ENCODE measurements around the gene LIPE.

Gene LIPE

DNA sequence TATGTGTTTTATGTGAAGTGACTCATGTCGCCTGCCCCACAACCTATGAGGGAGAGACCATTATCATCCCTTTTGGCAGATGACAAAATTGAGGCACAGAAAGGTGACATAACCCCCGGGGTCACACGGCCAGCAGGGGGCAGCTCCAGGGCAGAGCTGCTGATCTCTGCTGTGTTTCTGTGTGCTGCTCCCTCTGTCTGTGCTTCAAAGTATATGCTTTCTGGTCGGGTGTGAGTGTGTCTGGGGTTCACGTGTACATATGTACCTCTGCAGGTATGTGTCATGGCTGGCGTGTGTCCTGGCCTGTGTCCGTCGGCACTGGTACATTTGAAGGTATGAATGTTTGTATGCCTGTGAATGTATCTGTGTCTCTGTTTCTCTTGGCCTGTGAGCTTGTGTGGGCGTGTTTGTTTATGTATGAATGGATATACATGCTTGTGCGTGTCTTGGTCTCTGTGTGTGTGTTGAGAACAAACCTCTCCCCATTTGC lies 7.1 kb downstream of the LIPE start:
- no peak for TF ChIP-seq ESRRG (CRISPR knock-in tag; IDR thresholded peaks at IDR 0.05)
- no peak for TF ChIP-seq ZNF70 (CRISPR knock-in tag; IDR thresholded peaks at IDR 0.05)
- TF ChIP-seq, protein P1, sequence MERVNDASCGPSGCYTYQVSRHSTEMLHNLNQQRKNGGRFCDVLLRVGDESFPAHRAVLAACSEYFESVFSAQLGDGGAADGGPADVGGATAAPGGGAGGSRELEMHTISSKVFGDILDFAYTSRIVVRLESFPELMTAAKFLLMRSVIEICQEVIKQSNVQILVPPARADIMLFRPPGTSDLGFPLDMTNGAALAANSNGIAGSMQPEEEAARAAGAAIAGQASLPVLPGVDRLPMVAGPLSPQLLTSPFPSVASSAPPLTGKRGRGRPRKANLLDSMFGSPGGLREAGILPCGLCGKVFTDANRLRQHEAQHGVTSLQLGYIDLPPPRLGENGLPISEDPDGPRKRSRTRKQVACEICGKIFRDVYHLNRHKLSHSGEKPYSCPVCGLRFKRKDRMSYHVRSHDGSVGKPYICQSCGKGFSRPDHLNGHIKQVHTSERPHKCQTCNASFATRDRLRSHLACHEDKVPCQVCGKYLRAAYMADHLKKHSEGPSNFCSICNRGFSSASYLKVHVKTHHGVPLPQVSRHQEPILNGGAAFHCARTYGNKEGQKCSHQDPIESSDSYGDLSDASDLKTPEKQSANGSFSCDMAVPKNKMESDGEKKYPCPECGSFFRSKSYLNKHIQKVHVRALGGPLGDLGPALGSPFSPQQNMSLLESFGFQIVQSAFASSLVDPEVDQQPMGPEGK (CRISPR knock-in tag; IDR thresholded peaks at IDR 0.05; ENCODE audit: borderline replicate concordance): no peak
- TF ChIP-seq PPARA (CRISPR knock-in tag; IDR thresholded peaks at IDR 0.05; ENCODE audit: borderline replicate concordance): no peak
- no peak for TF ChIP-seq POU6F1 (CRISPR knock-in tag; IDR thresholded peaks at IDR 0.05; ENCODE audit: borderline replicate concordance, low read depth)
- TF ChIP-seq, protein P2, sequence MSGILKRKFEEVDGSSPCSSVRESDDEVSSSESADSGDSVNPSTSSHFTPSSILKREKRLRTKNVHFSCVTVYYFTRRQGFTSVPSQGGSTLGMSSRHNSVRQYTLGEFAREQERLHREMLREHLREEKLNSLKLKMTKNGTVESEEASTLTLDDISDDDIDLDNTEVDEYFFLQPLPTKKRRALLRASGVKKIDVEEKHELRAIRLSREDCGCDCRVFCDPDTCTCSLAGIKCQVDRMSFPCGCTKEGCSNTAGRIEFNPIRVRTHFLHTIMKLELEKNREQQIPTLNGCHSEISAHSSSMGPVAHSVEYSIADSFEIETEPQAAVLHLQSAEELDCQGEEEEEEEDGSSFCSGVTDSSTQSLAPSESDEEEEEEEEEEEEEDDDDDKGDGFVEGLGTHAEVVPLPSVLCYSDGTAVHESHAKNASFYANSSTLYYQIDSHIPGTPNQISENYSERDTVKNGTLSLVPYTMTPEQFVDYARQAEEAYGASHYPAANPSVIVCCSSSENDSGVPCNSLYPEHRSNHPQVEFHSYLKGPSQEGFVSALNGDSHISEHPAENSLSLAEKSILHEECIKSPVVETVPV (CRISPR knock-in tag; IDR thresholded peaks at IDR 0.05): no peak
- no peak for TF ChIP-seq ISL1 (CRISPR knock-in tag; IDR thresholded peaks at IDR 0.05)
- TF ChIP-seq OSR1 (CRISPR knock-in tag; IDR thresholded peaks at IDR 0.05): no peak
- no peak for TF ChIP-seq ZFP30 (CRISPR knock-in tag; IDR thresholded peaks at IDR 0.05)
- TF ChIP-seq ARNTL (CRISPR knock-in tag; IDR thresholded peaks at IDR 0.05; ENCODE audit: borderline replicate concordance, low read depth): no peak
- TF ChIP-seq CSDC2 (CRISPR knock-in tag; IDR thresholded peaks at IDR 0.05): no peak
- TF ChIP-seq ZNF565 (CRISPR knock-in tag; conservative IDR thresholded peaks at IDR 0.05; ENCODE audit: low read depth): no peak
- no peak for TF ChIP-seq ZFP3 (CRISPR knock-in tag; IDR thresholded peaks at IDR 0.05)
- TF ChIP-seq TCF4 (CRISPR knock-in tag; IDR thresholded peaks at IDR 0.05; ENCODE audit: borderline replicate concordance): no peak
- no peak for TF ChIP-seq RARB (CRISPR knock-in tag; IDR thresholded peaks at IDR 0.05)
- no peak for TF ChIP-seq ZNF8 (CRISPR knock-in tag; IDR thresholded peaks at IDR 0.05)
- no peak for TF ChIP-seq TOX (CRISPR knock-in tag; IDR thresholded peaks at IDR 0.05; ENCODE audit: borderline replicate concordance)
- no peak for TF ChIP-seq BACH2 (CRISPR knock-in tag; IDR thresholded peaks at IDR 0.05; ENCODE audit: borderline replicate concordance)
- TF ChIP-seq TSHZ2 (CRISPR knock-in tag; IDR thresholded peaks at IDR 0.05): no peak
- ATAC-seq: peak; percentile 21; the same call in 1 of the 3 replicates

DNA sequence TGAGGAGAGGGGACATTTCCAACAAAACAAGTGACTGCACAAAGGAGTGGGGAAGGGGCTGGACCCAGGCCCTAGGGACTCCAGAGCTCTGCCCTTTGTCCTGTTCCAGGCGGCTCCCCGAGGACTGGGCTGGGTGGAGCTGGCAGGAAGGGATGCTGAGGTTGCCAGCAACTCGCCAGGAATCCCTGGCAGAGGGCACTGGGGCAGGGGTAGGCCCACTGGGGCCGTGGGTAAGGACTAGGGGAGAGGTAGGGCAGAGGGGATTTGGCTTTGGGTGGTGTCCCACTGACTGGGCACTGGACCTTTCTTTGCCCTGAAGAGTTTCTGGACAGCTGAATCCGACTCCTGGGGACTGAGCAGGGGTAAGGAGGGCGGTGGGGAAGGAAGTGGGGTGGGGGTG lies 7.9 kb downstream of the LIPE start:
- no peak for ATAC-seq
- TF ChIP-seq GLIS3 (CRISPR knock-in tag; IDR thresholded peaks at IDR 0.05): no peak
- no peak for TF ChIP-seq PPARA (CRISPR knock-in tag; IDR thresholded peaks at IDR 0.05; ENCODE audit: borderline replicate concordance)
- no peak for TF ChIP-seq ZFP3 (CRISPR knock-in tag; IDR thresholded peaks at IDR 0.05)
- TF ChIP-seq, protein P1 (CRISPR knock-in tag; IDR thresholded peaks at IDR 0.05; ENCODE audit: borderline replicate concordance): no peak
- TF ChIP-seq SNAI2 (CRISPR knock-in tag; IDR thresholded peaks at IDR 0.05): no peak
- TF ChIP-seq ZNF70 (CRISPR knock-in tag; IDR thresholded peaks at IDR 0.05): no peak
- no peak for TF ChIP-seq TCF4 (CRISPR knock-in tag; IDR thresholded peaks at IDR 0.05; ENCODE audit: borderline replicate concordance)
- no peak for TF ChIP-seq TOX (CRISPR knock-in tag; IDR thresholded peaks at IDR 0.05; ENCODE audit: borderline replicate concordance)
- no peak for TF ChIP-seq POU6F1 (CRISPR knock-in tag; IDR thresholded peaks at IDR 0.05; ENCODE audit: borderline replicate concordance, low read depth)
- TF ChIP-seq ESRRG (CRISPR knock-in tag; IDR thresholded peaks at IDR 0.05): no peak
- TF ChIP-seq ISL1 (CRISPR knock-in tag; IDR thresholded peaks at IDR 0.05): no peak
- TF ChIP-seq CREB5 (CRISPR knock-in tag; IDR thresholded peaks at IDR 0.05; ENCODE audit: low read depth): no peak
- TF ChIP-seq, protein P2 (CRISPR knock-in tag; IDR thresholded peaks at IDR 0.05): no peak
- no peak for TF ChIP-seq ZNF565 (CRISPR knock-in tag; conservative IDR thresholded peaks at IDR 0.05; ENCODE audit: low read depth)
- TF ChIP-seq OSR1 (CRISPR knock-in tag; IDR thresholded peaks at IDR 0.05): no peak
- no peak for TF ChIP-seq ARNTL (CRISPR knock-in tag; IDR thresholded peaks at IDR 0.05; ENCODE audit: borderline replicate concordance, low read depth)
- no peak for TF ChIP-seq ZFP30 (CRISPR knock-in tag; IDR thresholded peaks at IDR 0.05)
- no peak for TF ChIP-seq ZC3H10 (CRISPR knock-in tag; IDR thresholded peaks at IDR 0.05)
